Astrocyte of the spinal cord (primary cell): ENCODE results near the gene ARHGAP42.

Source experiments
- DNase-seq: peaks from one replicate; pipeline ENCODE4 v3.0.0; 2011; ENCODE audit warnings: low read depth, low spot score
- H3K4me3 ChIP-seq: 2 replicates; pipeline ENCODE4 v1.5.1; 2011; ENCODE audit warnings: low read depth, mild to moderate bottlenecking, low read length, moderate library complexity
- CTCF ChIP-seq: IDR thresholded peaks from 2 replicates; pipeline ENCODE4 v1.5.1; 2012; ENCODE audit warnings: low read depth, mild to moderate bottlenecking, low read length, inconsistent platforms
- in situ Hi-C: cut with HindIII; loops from 2 replicates; pipeline ENCODE4 v1.10.0; 2017; ENCODE audit warnings: low sequenced_read_pairs

The ARHGAP42 gene

DNA sequence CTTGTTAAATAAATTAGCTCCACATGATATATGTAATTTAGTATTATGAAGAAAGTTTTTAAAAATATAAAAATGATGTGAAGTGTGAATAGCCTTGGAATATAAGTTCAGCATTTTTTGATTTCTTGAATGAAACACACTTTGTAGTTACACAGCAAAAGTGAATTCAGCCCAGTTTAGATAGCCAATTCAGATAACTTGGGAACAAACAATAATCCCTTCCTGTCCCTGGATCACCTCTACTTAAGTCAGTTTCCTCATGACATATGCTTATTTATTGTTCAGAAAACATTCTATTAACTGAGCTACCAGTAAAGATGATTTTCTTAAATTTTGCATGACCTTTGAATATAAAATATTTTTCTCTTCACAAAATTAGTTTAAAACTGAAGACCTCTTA, 335.2 kb downstream of the ARHGAP42 start:
- DNase-seq, result no peak
- H3K4me3 ChIP-seq, result no peak overlapping the region
- in situ Hi-C loops, result no loop called here
- no peak for TF ChIP-seq CTCF

DNA sequence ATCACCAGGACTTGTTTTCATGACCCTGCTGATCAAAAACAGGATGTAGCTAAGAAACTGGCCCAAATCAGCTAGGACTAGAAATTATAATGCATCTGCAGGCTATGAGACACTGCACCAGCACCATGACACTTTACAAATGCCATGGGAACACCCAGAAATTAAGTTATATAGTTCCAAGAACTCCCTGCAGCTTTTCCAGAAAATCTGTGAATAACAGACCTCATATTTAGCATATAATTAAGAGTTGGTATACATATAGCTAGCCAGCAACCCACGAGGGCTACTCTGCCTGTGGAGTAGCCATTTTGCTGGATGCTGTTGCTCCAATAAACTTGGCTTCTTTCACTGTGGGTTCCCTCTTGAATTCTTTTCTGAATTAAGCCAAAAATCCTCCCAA, 341.6 kb downstream of the ARHGAP42 start:
- DNase-seq, result no peak
- H3K4me3 ChIP-seq, result no peak overlapping the region
- no peak for TF ChIP-seq CTCF
- in situ Hi-C loops, result no loop called here

GRCh38 chr11:101030015-101030414, 342.9 kb downstream of the ARHGAP42 start:
- TF ChIP-seq CTCF, result no peak

GRCh38 chr11:101030692-101031091, 343.6 kb downstream of the ARHGAP42 start:
- in situ Hi-C loops, result no loop called here
- no peak overlapping the region for H3K4me3 ChIP-seq
- TF ChIP-seq CTCF, result no peak
- no peak for DNase-seq

More at GRCh38 chr11:101030015-101030414, 342.9 kb downstream of the ARHGAP42 start:
- H3K4me3 ChIP-seq, result no peak overlapping the region
- DNase-seq, result peak; percentile 22
- in situ Hi-C loops, result no loop called here

DNA sequence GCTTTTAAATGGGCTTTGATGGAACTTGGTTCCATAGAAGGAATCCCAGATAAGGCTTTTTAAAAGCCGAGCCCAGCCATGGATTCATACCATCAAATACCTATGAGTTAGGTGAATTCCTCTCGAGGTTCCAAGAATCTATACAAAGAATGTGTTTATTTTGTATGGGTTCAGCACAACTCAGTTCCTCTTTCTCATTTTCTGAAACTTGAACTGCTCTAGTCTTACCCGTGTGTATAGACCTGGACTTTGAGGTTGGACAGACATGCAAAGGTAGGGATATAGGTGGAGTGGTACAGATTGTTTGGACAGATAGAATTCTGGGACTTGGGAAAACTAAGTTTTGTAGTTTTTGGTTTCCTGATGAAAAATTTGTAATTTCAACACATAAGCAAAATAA, 344.6 kb downstream of the ARHGAP42 start:
- TF ChIP-seq CTCF, result no peak
- DNase-seq, result no peak
- H3K4me3 ChIP-seq, result no peak overlapping the region
- in situ Hi-C loops, result no loop called here

DNA sequence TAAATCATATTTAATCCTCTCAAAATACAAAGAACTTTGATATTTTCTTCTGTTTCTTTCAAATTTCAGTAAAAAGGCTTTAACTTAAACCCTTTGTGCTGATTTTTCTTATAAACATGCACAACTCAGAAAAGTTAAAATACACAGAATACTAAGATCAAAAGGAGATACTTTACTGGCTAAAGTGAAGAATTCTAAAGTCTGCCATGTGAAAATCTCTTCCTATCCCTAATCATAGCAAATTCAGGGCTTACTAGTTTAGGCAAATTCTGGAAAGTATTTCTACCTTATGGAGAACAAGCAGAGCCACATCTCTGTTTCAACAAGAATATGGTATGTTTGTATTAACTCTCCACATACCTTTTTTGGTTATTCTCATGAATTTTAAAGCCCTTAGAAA, 345.9 kb downstream of the ARHGAP42 start:
- in situ Hi-C loops, result no loop called here
- H3K4me3 ChIP-seq, result no peak overlapping the region
- DNase-seq, result no peak
- no peak for TF ChIP-seq CTCF

DNA sequence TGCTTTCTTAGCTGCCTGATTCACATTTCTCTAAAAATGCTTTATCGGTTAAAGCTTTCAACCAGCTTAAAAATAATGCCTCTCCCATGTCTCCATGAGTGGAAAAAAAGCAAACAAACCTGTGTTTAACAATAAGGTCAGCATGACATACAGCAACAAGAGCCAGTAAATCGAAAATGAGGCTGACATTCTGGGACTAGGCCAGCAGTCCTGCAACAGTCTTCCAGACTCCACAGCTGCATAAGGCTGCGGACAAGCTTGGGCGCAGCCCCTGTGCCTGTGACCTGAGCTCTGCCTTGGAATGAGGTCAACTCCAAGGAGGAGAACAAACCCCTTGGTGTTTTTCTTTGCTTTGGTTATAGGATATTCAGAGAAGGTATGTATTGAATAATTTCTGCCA, 347.0 kb downstream of the ARHGAP42 start:
- no peak overlapping the region for H3K4me3 ChIP-seq
- peak; percentile 50 for DNase-seq
- in situ Hi-C loops, result no loop called here
- no peak for TF ChIP-seq CTCF
